HL-60 (cell line): ENCODE data around the gene TPGS1.

Source experiments
- CTCF ChIP-seq: IDR thresholded peaks from one replicate; pipeline ENCODE4 v1.5.1; 2011; ENCODE audit warnings: low read length, control low read depth, inconsistent platforms; ENCODE audit not compliant: insufficient read depth
- POLR2AphosphoS5 ChIP-seq: IDR thresholded peaks from 2 replicates; pipeline ENCODE4 v1.6.1; 2012; ENCODE audit warnings: low read depth
- SPI1 ChIP-seq: IDR thresholded peaks from 2 replicates; pipeline ENCODE4 v1.6.1; 2012; ENCODE audit warnings: low read depth, mild to moderate bottlenecking, borderline replicate concordance
- TF ChIP-seq, protein P1 (sequence below): IDR thresholded peaks from 2 replicates; pipeline ENCODE4 v1.6.1; 2012; ENCODE audit warnings: low read depth; ENCODE audit not compliant: insufficient replicate concordance

- no peak for TF ChIP-seq CTCF
- TF ChIP-seq POLR2AphosphoS5 = no peak
- TF ChIP-seq, protein P1, sequence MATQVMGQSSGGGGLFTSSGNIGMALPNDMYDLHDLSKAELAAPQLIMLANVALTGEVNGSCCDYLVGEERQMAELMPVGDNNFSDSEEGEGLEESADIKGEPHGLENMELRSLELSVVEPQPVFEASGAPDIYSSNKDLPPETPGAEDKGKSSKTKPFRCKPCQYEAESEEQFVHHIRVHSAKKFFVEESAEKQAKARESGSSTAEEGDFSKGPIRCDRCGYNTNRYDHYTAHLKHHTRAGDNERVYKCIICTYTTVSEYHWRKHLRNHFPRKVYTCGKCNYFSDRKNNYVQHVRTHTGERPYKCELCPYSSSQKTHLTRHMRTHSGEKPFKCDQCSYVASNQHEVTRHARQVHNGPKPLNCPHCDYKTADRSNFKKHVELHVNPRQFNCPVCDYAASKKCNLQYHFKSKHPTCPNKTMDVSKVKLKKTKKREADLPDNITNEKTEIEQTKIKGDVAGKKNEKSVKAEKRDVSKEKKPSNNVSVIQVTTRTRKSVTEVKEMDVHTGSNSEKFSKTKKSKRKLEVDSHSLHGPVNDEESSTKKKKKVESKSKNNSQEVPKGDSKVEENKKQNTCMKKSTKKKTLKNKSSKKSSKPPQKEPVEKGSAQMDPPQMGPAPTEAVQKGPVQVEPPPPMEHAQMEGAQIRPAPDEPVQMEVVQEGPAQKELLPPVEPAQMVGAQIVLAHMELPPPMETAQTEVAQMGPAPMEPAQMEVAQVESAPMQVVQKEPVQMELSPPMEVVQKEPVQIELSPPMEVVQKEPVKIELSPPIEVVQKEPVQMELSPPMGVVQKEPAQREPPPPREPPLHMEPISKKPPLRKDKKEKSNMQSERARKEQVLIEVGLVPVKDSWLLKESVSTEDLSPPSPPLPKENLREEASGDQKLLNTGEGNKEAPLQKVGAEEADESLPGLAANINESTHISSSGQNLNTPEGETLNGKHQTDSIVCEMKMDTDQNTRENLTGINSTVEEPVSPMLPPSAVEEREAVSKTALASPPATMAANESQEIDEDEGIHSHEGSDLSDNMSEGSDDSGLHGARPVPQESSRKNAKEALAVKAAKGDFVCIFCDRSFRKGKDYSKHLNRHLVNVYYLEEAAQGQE = no peak
- no peak for TF ChIP-seq SPI1
Observed at GRCh38 chr19:465056-465816, 42.1 kb upstream of the TPGS1 start.
